GM19099 (cell line): ENCODE measurements around the gene PPIL3.

Experiments used
- POLR2A ChIP-seq: IDR thresholded peaks from 3 replicates; pipeline ENCODE4 v1.6.1; 2011; ENCODE audit warnings: low read depth; ENCODE audit not compliant: insufficient read length; ENCODE audit errors: extremely low read depth

Gene PPIL3

GRCh38 chr2:200843993-200844948 lies 44.6 kb downstream of the PPIL3 start:
- TF ChIP-seq POLR2A = no peak

DNA sequence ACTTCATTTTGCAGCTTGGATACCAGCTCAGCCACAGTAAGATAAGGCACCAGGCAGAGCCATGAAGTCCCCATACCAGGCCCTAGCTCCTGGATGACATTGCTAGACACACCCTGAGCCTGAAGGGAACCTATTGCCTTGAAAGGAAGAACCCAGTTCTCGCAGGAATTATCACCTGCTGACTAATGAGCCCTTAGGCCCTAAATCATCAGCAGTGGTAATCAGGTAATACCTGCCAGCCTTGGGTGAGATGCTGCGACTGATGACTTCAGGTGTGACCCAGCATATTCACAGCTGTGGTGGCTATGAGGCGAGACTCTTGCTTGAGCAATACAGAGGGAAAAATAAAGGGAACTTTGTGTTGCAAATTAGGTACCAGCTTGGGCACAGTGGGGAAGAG lies 49.4 kb downstream of the PPIL3 start:
- no peak for TF ChIP-seq POLR2A

GRCh38 chr2:200834701-200835100 lies 54.2 kb downstream of the PPIL3 start:
- no peak for TF ChIP-seq POLR2A

DNA sequence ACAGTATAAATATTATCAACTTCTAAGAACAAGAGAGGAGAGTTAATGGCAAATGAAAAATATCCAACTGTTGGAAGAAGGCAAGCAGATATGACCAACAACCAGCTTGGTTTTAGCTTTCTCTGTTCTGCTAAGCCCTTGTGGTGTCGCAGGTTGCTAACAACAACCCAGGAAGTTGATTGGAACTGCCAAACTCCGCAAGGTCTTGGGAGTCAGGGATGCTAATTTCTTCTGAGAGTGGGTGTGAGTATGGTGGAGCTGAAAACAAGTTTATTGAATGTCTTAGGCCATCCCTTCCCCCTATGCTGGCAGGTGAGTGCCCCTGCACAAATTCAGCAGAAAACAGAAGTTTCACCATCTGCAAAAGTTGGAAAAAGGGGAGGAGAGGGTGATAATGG lies 59.6 kb downstream of the PPIL3 start:
- no peak for TF ChIP-seq POLR2A

DNA sequence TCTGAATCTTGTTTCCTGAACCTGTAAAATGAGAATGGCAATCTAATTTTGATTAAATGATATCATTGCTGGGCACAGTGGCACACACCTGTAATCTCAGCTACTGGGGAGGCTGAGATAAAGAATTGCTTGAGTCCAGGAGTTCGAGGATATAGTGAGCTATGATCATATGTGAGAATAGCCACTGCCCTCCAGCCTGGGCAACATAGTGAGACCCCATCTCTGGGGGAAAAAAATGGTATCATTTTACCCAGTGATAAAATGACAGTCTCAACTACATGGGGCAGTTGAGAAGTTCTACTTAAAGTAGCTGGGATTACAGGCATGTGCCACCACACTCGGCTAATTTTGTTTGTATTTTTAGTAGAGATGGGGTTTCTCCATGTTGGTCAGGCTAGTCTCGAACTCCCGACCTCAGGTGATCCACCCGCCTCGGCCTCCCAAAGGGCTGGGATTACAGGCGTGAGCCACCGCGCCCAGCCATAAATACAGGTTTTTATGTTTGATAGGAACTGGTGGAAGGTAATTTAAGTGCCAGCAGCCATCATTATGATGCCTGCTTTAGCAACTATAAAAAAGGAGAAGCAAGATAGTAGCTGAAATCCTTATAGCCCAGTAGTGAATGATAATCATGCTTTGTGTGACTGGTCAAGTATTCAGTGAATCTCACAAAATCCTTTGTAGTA lies 60.2 kb downstream of the PPIL3 start:
- no peak for TF ChIP-seq POLR2A

- TF ChIP-seq POLR2A = no peak
Observed at GRCh38 chr2:200828104-200828503, 60.8 kb downstream of the PPIL3 start.

DNA sequence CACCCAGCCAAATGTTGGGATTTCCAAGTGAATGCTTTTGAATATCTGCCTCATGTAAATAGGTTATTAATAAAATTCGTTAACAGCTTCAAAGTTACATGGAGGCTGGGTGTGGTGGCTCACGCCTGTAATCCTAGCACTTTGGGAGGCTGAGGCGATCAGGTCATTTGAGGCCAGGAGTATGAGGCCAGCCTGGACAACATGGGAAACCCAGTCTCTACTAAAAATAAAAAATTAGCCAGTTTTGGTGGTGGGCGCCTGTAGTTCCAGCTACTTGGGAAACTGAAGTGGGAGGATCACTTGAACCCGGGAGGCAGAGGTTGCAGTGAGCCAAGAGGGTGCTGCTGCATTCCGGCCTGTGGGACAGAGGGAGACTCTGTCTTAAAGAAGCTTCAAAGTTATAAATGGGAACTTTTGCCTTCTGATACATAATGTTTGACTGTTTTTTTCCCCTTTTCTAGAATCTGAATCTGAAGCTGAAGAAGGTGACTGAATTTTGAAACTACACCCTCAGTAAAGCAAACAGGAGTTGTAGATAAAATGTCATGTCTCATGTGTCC lies 67.1 kb downstream of the PPIL3 start:
- TF ChIP-seq POLR2A = no peak
